H1 (cell line): Measurements from ENCODE around the gene PITPNB. TPM values are rescaled to one million over a fixed set of nuclear protein-coding genes. Genes with fewer than 3 reads are reported as not detected.
A peak's percentile ranks its signal among the peaks of the same experiment; 100 is the strongest.

Experiments used
- CTCF ChIA-PET: fragments of 300-600 bp; sonication (Branson Sonifier 250); formaldehyde crosslinking; loops from one replicate; lab custom pipeline; 2021; ENCODE audit not compliant: partially characterized antibody; lab: Charles Lee
- POLR2A ChIA-PET: fragments of 300-600 bp; sonication (Branson Sonifier 250); formaldehyde crosslinking; loops from one replicate; lab custom pipeline; 2021; ENCODE audit warnings: inconsistent platforms; ENCODE audit not compliant: partially characterized antibody; lab: Charles Lee
- DNase-seq, 2 experiments: peaks; one replicate each; pipeline versions ENCODE4 v3.0.0 to v3.0.0-alpha.2; 2010 to 2022; ENCODE audit warnings: low spot score in 2 of 2, low read depth in 1 of 2, mixed read lengths in 1 of 2
- FAIRE-seq: peaks from 2 replicates; lab custom pipeline; 2011; peaks lifted over from hg19 to GRCh38; lab: Jason Lieb, UNC
- H2AFZ ChIP-seq: 2 replicates; pipeline ENCODE4 v1.8.1; 2012; ENCODE audit warnings: low read length, inconsistent platforms
- H2AK5ac ChIP-seq: 2 replicates; pipeline ENCODE4 v1.6.1; 2013; ENCODE audit warnings: low read depth, low read length
- H2BK120ac ChIP-seq: replicated peaks from 2 replicates; pipeline ENCODE3; 2013; ENCODE audit warnings: low read depth, low read length, inconsistent platforms
- H2BK12ac ChIP-seq: 2 replicates; pipeline ENCODE4 v1.6.1; 2013; ENCODE audit warnings: low read depth, low read length
- H2BK15ac ChIP-seq: 2 replicates; pipeline ENCODE4 v1.6.1; 2013; ENCODE audit warnings: low read length
- H2BK20ac ChIP-seq: 2 replicates; pipeline ENCODE4 v1.6.1; 2013; ENCODE audit warnings: low read length
- H2BK5ac ChIP-seq: 2 replicates; pipeline ENCODE4 v1.6.1; 2013; ENCODE audit warnings: low read depth, low read length
- H3K14ac ChIP-seq: 2 replicates; pipeline ENCODE4 v1.6.1; 2013; ENCODE audit warnings: inconsistent platforms; ENCODE audit not compliant: insufficient read length
- H3K18ac ChIP-seq: 2 replicates; pipeline ENCODE4 v1.6.1; 2013; ENCODE audit warnings: low read length; ENCODE audit errors: extremely low read depth
- H3K23ac ChIP-seq: 2 replicates; pipeline ENCODE4 v1.6.1; 2013; ENCODE audit warnings: inconsistent platforms; ENCODE audit not compliant: insufficient read length
- H3K23me2 ChIP-seq: 2 replicates; pipeline ENCODE4 v1.6.1; 2013; ENCODE audit warnings: low read depth, low read length
- H3K27ac ChIP-seq: 2 replicates; pipeline ENCODE4 v1.6.1; 2011; ENCODE audit warnings: low read depth, low read length, inconsistent platforms
- H3K27me3 ChIP-seq, 4 experiments: replicated peaks in 1 of 4; 1 replicate in 1 of 4; 2 replicates in 3 of 4; pipeline versions ENCODE4 v1.6.1 to v1.8.1; 2011 to 2013; ENCODE audit warnings: low read length in 3 of 4, mild to moderate bottlenecking in 3 of 4, inconsistent platforms in 2 of 4, mixed read lengths in 2 of 4, moderate library complexity in 1 of 4; ENCODE audit not compliant: control insufficient read depth in 3 of 4, insufficient read depth in 3 of 4; ENCODE audit errors: extremely low read depth in 1 of 4
- H3K36me3 ChIP-seq, 4 experiments: 2 replicates each; pipeline versions ENCODE4 v1.6.1 to v1.8.1; 2011 to 2013; ENCODE audit warnings: mild to moderate bottlenecking in 4 of 4, low read length in 3 of 4, moderate library complexity in 2 of 4, control low read depth in 1 of 4, inconsistent platforms in 1 of 4; ENCODE audit not compliant: insufficient read depth in 4 of 4, control insufficient read depth in 2 of 4
- H3K4ac ChIP-seq: replicated peaks from 2 replicates; pipeline ENCODE3; 2013; ENCODE audit warnings: low read length, low read depth, mixed read lengths, inconsistent platforms; ENCODE audit not compliant: insufficient read length
- H3K4me1 ChIP-seq, 4 experiments: replicated peaks in 1 of 4; 1 replicate in 1 of 4; 2 replicates in 3 of 4; pipeline versions ENCODE4 v1.6.1 to v1.8.1; 2011 to 2013; ENCODE audit warnings: low read length in 3 of 4, inconsistent platforms in 2 of 4, mixed read lengths in 1 of 4; ENCODE audit not compliant: insufficient read depth in 4 of 4, control insufficient read depth in 3 of 4
- H3K4me2 ChIP-seq, 2 experiments: 2 replicates each; pipeline versions ENCODE4 v1.6.1 to v1.8.1; 2011 to 2013; ENCODE audit warnings: low read depth in 2 of 2, low read length in 2 of 2, control low read depth in 1 of 2, inconsistent platforms in 1 of 2, mild to moderate bottlenecking in 1 of 2; ENCODE audit not compliant: insufficient read depth in 1 of 2
- H3K4me3 ChIP-seq, 4 experiments: fragments of 200-600, 300-600 bp in 1 of 4; sonication (generic), shearing (Covaris generic), sonication (Bioruptor Twin) in 1 of 4; 2 replicates each; pipeline versions ENCODE4 v1.5.1 to v1.8.1; 2011 to 2016; ENCODE audit warnings: low read length in 4 of 4, low read depth in 3 of 4, control low read depth in 2 of 4, inconsistent platforms in 2 of 4, mild to moderate bottlenecking in 2 of 4, mixed read lengths in 1 of 4, moderate library complexity in 1 of 4; ENCODE audit not compliant: insufficient read depth in 2 of 4; ENCODE audit errors: extremely low read depth in 1 of 4
- H3K56ac ChIP-seq: replicated peaks from 2 replicates; pipeline ENCODE3; 2013; ENCODE audit warnings: low read depth, mild to moderate bottlenecking, mixed read lengths, low read length, inconsistent platforms; ENCODE audit not compliant: insufficient read length
- H3K79me1 ChIP-seq: 2 replicates; pipeline ENCODE4 v1.6.1; 2013; ENCODE audit warnings: low read depth, low read length, control low read depth
- H3K79me2 ChIP-seq, 2 experiments: 2 replicates each; pipeline versions ENCODE4 v1.6.1 to v1.8.1; 2012 to 2013; ENCODE audit warnings: low read length in 2 of 2, mild to moderate bottlenecking in 2 of 2, inconsistent platforms in 1 of 2; ENCODE audit not compliant: insufficient read depth in 2 of 2, control insufficient read depth in 1 of 2
- H3K9ac ChIP-seq, 4 experiments: replicated peaks in 1 of 4; 1 replicate in 1 of 4; 2 replicates in 3 of 4; pipeline versions ENCODE4 v1.6.1 to v1.8.1; 2011 to 2013; ENCODE audit warnings: low read depth in 3 of 4, low read length in 3 of 4, control low read depth in 2 of 4, mild to moderate bottlenecking in 2 of 4, moderate library complexity in 2 of 4, inconsistent platforms in 1 of 4; ENCODE audit errors: extremely low read depth in 1 of 4
- H3K9me3 ChIP-seq, 2 experiments: 2 replicates each; pipeline versions ENCODE4 v1.6.1 to v1.8.1; 2012 to 2013; ENCODE audit warnings: mild to moderate bottlenecking in 2 of 2, moderate library complexity in 2 of 2, control low read depth in 1 of 2, inconsistent platforms in 1 of 2, low read depth in 1 of 2, low read length in 1 of 2, mixed read lengths in 1 of 2; ENCODE audit not compliant: insufficient read depth in 2 of 2
- H4K20me1 ChIP-seq, 2 experiments: replicated peaks in 1 of 2; 2 replicates each; pipeline versions ENCODE3 to v1.8.1; 2011 to 2013; ENCODE audit warnings: inconsistent platforms in 2 of 2, low read length in 2 of 2, mild to moderate bottlenecking in 1 of 2; ENCODE audit not compliant: insufficient read depth in 2 of 2, control insufficient read depth in 1 of 2
- H4K5ac ChIP-seq: 2 replicates; pipeline ENCODE4 v1.6.1; 2013; ENCODE audit warnings: low read length, low read depth, mixed read lengths, inconsistent platforms; ENCODE audit not compliant: insufficient read length
- H4K8ac ChIP-seq: 2 replicates; pipeline ENCODE4 v1.8.0; 2013; ENCODE audit warnings: mild to moderate bottlenecking, moderate library complexity, low read length, inconsistent platforms; ENCODE audit not compliant: insufficient read depth; ENCODE audit errors: extremely low read depth
- H4K91ac ChIP-seq: replicated peaks from 2 replicates; pipeline ENCODE3; 2013; ENCODE audit warnings: low read length, mixed read lengths, inconsistent platforms; ENCODE audit not compliant: insufficient read length
- ATF3 ChIP-seq: IDR thresholded peaks from 2 replicates; pipeline ENCODE4 v1.6.1; 2011; ENCODE audit warnings: low read depth, mild to moderate bottlenecking, low read length; ENCODE audit not compliant: insufficient read depth
- CBX8 ChIP-seq: fragments of 300-800, 300-1000 bp; sonication (generic); IDR thresholded peaks from 2 replicates; pipeline ENCODE4 v1.7.1; 2016; ENCODE audit warnings: low read depth, low read length, borderline replicate concordance
- EZH2 ChIP-seq: fragments of 200-600 bp; sonication (generic); IDR thresholded peaks from 2 replicates; pipeline ENCODE4 v1.7.1; 2012; ENCODE audit warnings: low read depth, mild to moderate bottlenecking, moderate library complexity, low read length, inconsistent platforms; ENCODE audit not compliant: severe bottlenecking
- KDM4A ChIP-seq: IDR thresholded peaks from one replicate; pipeline ENCODE4 v1.7.1; 2012; ENCODE audit warnings: low read depth, mild to moderate bottlenecking, moderate library complexity, low read length, inconsistent platforms; ENCODE audit not compliant: severe bottlenecking
- RAD21 ChIP-seq, 2 experiments: IDR thresholded peaks in 1 of 2; conservative IDR thresholded peaks in 1 of 2; 2 replicates each; pipeline ENCODE4 v1.6.1; 2011; ENCODE audit warnings: low read depth in 2 of 2, low read length in 2 of 2, improper control_type of control experiment in 1 of 2, inconsistent platforms in 1 of 2, mild to moderate bottlenecking in 1 of 2, moderate library complexity in 1 of 2
- RXRA ChIP-seq: IDR thresholded peaks from 2 replicates; pipeline ENCODE4 v1.6.1; 2011; ENCODE audit warnings: low read depth, mild to moderate bottlenecking, low read length, moderate library complexity; ENCODE audit not compliant: insufficient read depth
- SP1 ChIP-seq: IDR thresholded peaks from 2 replicates; pipeline ENCODE4 v1.6.1; 2011; ENCODE audit warnings: low read depth, low read length
- TEAD4 ChIP-seq: IDR thresholded peaks from 2 replicates; pipeline ENCODE4 v1.6.1; 2012; ENCODE audit warnings: low read depth, low read length, inconsistent platforms, mixed read lengths
- YY1 ChIP-seq: IDR thresholded peaks from 2 replicates; pipeline ENCODE4 v1.6.1; 2011; ENCODE audit warnings: low read depth, mild to moderate bottlenecking, low read length
- WGBS, 2 experiments: shearing (Covaris generic) in 1 of 2; methylation state at CpG; one replicate each; pipeline versions ENCODE4 v1.1.6 to v1.1.7; 2013 to 2015; ENCODE audit warnings: low lambda C conversion rate in 2 of 2, mixed read lengths in 2 of 2, inconsistent platforms in 1 of 2, low coverage in 1 of 2, missing lambda C conversion rate in 1 of 2; ENCODE audit not compliant: insufficient replicate concordance in 2 of 2, insufficient coverage in 1 of 2, insufficient read length in 1 of 2; ENCODE audit errors: extremely low coverage in 1 of 2, missing lambda C conversion rate in 1 of 2; 5-methylcytosine and 5-hydroxymethylcytosine counted together
- polyA plus RNA-seq, 7 experiments: library from polyadenylated mRNA; depleted of rRNA in 3 of 7; stranded (reverse) in 5 of 7; unstranded in 2 of 7; fragments of >200 nt in 5 of 7; fragments of 200-250 nt in 2 of 7; gene quantifications; 1 replicate in 5 of 7; 2 replicates in 1 of 7; 4 replicates in 1 of 7; pipeline versions ENCODE4 v1.2.1 to v1.2.3, GENCODE V29; 2011 to 2013; ENCODE audit warnings: missing spikeins in 2 of 7, mixed read lengths in 2 of 7
- total RNA-seq: library from RNA; stranded (reverse); fragmentation: NEBNext Ultra II Directional; extraction: Animal tissue kit (Norgen Biotek cat#: 25700); gene quantifications from 2 replicates; pipeline ENCODE4 v1.2.1, GENCODE V29; 2021
- TF ChIP-seq, protein P1 (sequence below), 3 experiments: IDR thresholded peaks; 1 replicate in 2 of 3; 2 replicates in 1 of 3; pipeline versions ENCODE4 v1.5.1 to v1.6.1; 2011; ENCODE audit warnings: low read length in 3 of 3, mild to moderate bottlenecking in 3 of 3, inconsistent platforms in 2 of 3, low read depth in 1 of 3, moderate library complexity in 1 of 3; ENCODE audit not compliant: insufficient read depth in 1 of 3; ENCODE audit errors: control extremely low read depth in 1 of 3

Gene PITPNB
- total and polyA plus RNA-seq, 2 of the 8 experiments (the other 6 are each of a cell fraction or from before 2014, with no cell fraction given), result 24.6 to 89.3 TPM

DNA sequence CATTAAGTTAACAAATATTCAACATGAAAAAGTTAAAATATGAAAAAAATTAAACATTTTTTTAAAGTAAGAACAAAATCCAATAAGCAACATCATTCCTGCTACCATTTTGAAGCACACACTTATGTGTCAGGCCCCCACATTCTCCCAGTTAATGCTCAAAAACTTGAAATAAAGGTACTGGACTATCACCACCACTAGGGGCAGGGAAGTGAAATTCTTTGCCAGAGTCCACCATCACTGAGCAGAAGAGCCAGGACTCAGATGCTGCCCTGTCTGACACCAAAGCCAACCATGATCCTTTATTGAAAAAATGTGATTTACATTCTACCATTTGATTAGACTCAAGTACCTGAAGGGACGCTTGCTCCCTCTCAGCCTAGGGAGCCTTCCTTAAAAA is 39.1 kb downstream of the PITPNB start:
- POLR2A ChIA-PET, result no interaction called here

More for the DNA sequence above, 39.1 kb downstream of the PITPNB start:
- H3K56ac ChIP-seq, result no peak overlapping the region
- H3K4me3 ChIP-seq, result no peak overlapping the region
- no peaks in the 10 kb centered on the region for H3K9me3 ChIP-seq
- no peak overlapping the region for H2BK20ac ChIP-seq
- no peak overlapping the region for H2BK5ac ChIP-seq
- no peak overlapping the region for H2BK12ac ChIP-seq
- no peak overlapping the region for H2BK120ac ChIP-seq
- H2AK5ac ChIP-seq, result no peak overlapping the region
- CTCF ChIA-PET, result interaction anchor here (0.6 to 5.7 kb wide), 29 partner anchors 9 to 1101 kb away, joined by 3 to 58 read pairs (median 4); no protein-coding TSS in a partner anchor
- H2AFZ ChIP-seq, result no peak overlapping the region
- peaks cover 7 to 12% (median 10%) of the 10 kb centered on the region in 4 experiments for H3K4me1 ChIP-seq
- FAIRE-seq, result peak; percentile 96
- WGBS, 2 experiments, result 84% methylated on average over 1 of the region's 1 CpG; no CpG with 5 or more reads in 1 of the 2 experiments
- no peak overlapping the region for H4K8ac ChIP-seq
- H3K27ac ChIP-seq, result no peak overlapping the region
- no peak overlapping the region for H3K14ac ChIP-seq
- H3K4me2 ChIP-seq, result no peak overlapping the region
- peaks cover 0 to 4% (median 2%) of the 10 kb centered on the region in 4 experiments; a peak in 2 of 8 replicates for H3K36me3 ChIP-seq
- peaks cover 12 to 16% of the 10 kb centered on the region in 2 experiments for H4K20me1 ChIP-seq
- H3K79me2 ChIP-seq, result peaks cover 0 to 18% of the 10 kb centered on the region in 2 experiments; a peak in 2 of 4 replicates
- H3K23ac ChIP-seq, result no peak overlapping the region
- H3K4ac ChIP-seq, result no peak overlapping the region
- H3K79me1 ChIP-seq, result peaks cover 2% of the 10 kb centered on the region
- no peak overlapping the region for H4K5ac ChIP-seq
- no peak overlapping the region for H2BK15ac ChIP-seq
- H3K18ac ChIP-seq, result no peak overlapping the region
- no peaks in the 10 kb centered on the region for H3K27me3 ChIP-seq
- DNase-seq, result no peak
- H3K23me2 ChIP-seq, result no peaks in the 10 kb centered on the region
- H4K91ac ChIP-seq, result no peak overlapping the region
- TF ChIP-seq CBX8 (no peak), RAD21 (IDR thresholded peaks at IDR 0.05 in 1 of 2, conservative IDR thresholded peaks at IDR 0.05 in 1 of 2; ENCODE audit: low read depth in 2 of 2, low read length in 2 of 2) (peak; percentile 21 to 29; a peak in 3 of 4 replicates), SP1 (no peak), KDM4A (no peak), YY1 (peak; percentile 77), ATF3 (no peak), EZH2 (no peak), RXRA (no peak), TEAD4 (peak; percentile 84)
- TF ChIP-seq, protein P1, sequence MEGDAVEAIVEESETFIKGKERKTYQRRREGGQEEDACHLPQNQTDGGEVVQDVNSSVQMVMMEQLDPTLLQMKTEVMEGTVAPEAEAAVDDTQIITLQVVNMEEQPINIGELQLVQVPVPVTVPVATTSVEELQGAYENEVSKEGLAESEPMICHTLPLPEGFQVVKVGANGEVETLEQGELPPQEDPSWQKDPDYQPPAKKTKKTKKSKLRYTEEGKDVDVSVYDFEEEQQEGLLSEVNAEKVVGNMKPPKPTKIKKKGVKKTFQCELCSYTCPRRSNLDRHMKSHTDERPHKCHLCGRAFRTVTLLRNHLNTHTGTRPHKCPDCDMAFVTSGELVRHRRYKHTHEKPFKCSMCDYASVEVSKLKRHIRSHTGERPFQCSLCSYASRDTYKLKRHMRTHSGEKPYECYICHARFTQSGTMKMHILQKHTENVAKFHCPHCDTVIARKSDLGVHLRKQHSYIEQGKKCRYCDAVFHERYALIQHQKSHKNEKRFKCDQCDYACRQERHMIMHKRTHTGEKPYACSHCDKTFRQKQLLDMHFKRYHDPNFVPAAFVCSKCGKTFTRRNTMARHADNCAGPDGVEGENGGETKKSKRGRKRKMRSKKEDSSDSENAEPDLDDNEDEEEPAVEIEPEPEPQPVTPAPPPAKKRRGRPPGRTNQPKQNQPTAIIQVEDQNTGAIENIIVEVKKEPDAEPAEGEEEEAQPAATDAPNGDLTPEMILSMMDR (IDR thresholded peaks at IDR 0.05; ENCODE audit: control extremely low read depth in 1 of 3, insufficient read depth in 1 of 3, low read depth in 1 of 3, low read length in 3 of 3), result peak; percentile 39 to 72 (median 58)
- H3K9ac ChIP-seq, result no peak overlapping the region
